GM12891 (cell line): ENCODE data around the gene OR6B1.

Experiments
- PAX5 ChIP-seq: IDR thresholded peaks from 2 replicates; pipeline ENCODE4 v1.6.1; 2011; ENCODE audit warnings: low read length, moderate library complexity, mild to moderate bottlenecking; ENCODE audit not compliant: insufficient read depth, severe bottlenecking
- POLR2A ChIP-seq: IDR thresholded peaks from 2 replicates; pipeline ENCODE4 v1.6.1; 2011; ENCODE audit warnings: low read depth, low read length, control low read depth
- POLR2AphosphoS5 ChIP-seq: IDR thresholded peaks from 2 replicates; pipeline ENCODE4 v1.6.1; 2011; ENCODE audit warnings: low read depth, low read length, control low read depth
- POU2F2 ChIP-seq: IDR thresholded peaks from 2 replicates; pipeline ENCODE4 v1.6.1; 2011; ENCODE audit warnings: low read depth, mild to moderate bottlenecking, control low read depth, low read length, moderate library complexity
- SPI1 ChIP-seq: IDR thresholded peaks from 2 replicates; pipeline ENCODE4 v1.6.1; 2011; ENCODE audit warnings: low read depth, low read length, control low read depth
- TAF1 ChIP-seq: IDR thresholded peaks from 2 replicates; pipeline ENCODE4 v1.6.1; 2011; ENCODE audit warnings: low read depth, low read length, control low read depth

GRCh38 chr7:144001543-144001942, 1.4 kb downstream of the OR6B1 start:
- TF ChIP-seq POLR2A, result no peak
- no peak for TF ChIP-seq POLR2AphosphoS5
- TF ChIP-seq POU2F2, result no peak
- TF ChIP-seq SPI1, result no peak
- TF ChIP-seq TAF1, result no peak
- no peak for TF ChIP-seq PAX5
